Upper lobe of left lung (tissue), 6 donors: ENCODE measurements around the gene MTERF1. TPM values are rescaled to one million over a fixed set of nuclear protein-coding genes. Genes with fewer than 3 reads are reported as not detected.

ENCODE experiments used
- ATAC-seq, 2 donors: fragments of 200-7000 bp; cut with Tn5 transposase; one replicate each; pipeline ENCODE4 v1.9.1; 2022; ENCODE audit warnings: mild to moderate bottlenecking in 2 of 2, moderate library complexity in 2 of 2; ENCODE audit not compliant: low FRiP score in 2 of 2
- DNase-seq, 2 donors: peaks; one replicate each; pipeline ENCODE4 v3.0.0-alpha.2; 2019 to 2020
- H3K27ac ChIP-seq, 4 donors: fragments of 200-600 bp; sonication (generic); one replicate each; pipeline ENCODE4 v1.5.1; 2016 to 2019
- H3K27me3 ChIP-seq, 4 donors: fragments of 200-600 bp; sonication (generic); one replicate each; pipeline ENCODE4 v1.5.1; 2017 to 2019
- H3K36me3 ChIP-seq, 4 donors: fragments of 200-600 bp; sonication (generic); one replicate each; pipeline ENCODE4 v1.5.1; 2016 to 2019
- H3K4me1 ChIP-seq, 4 donors: fragments of 200-600 bp; sonication (generic); one replicate each; pipeline ENCODE4 v1.5.1; 2018 to 2019
- H3K4me3 ChIP-seq, 4 donors: fragments of 200-600 bp; sonication (generic); one replicate each; pipeline ENCODE4 v1.5.1; 2017 to 2019; ENCODE audit warnings: mild to moderate bottlenecking in 2 of 4, moderate library complexity in 1 of 4
- H3K9me3 ChIP-seq, 4 donors: fragments of 200-600 bp; sonication (generic); one replicate each; pipeline ENCODE4 v1.5.1; 2018 to 2019
- EP300 ChIP-seq, 4 donors: sonication (generic); formaldehyde crosslinking; IDR thresholded peaks; one replicate each; pipeline ENCODE4 v1.5.1; 2017; ENCODE audit warnings: antibody characterized with exemption in 4 of 4, control low read depth in 2 of 4
- POLR2A ChIP-seq, 4 donors: fragments of 450-650 bp; IDR thresholded peaks; one replicate each; pipeline ENCODE4 v1.5.1; 2016 to 2017; ENCODE audit warnings: antibody characterized with exemption in 4 of 4, mild to moderate bottlenecking in 2 of 4
- POLR2AphosphoS5 ChIP-seq, 2 donors: sonication (generic); formaldehyde crosslinking; IDR thresholded peaks; one replicate each; pipeline ENCODE4 v1.5.1; 2017; ENCODE audit warnings: antibody characterized with exemption in 2 of 2
- WGBS, 2 donors: methylation state at CpG; one replicate each; pipeline ENCODE4 v1.1.5; 2017 to 2018; 5-methylcytosine and 5-hydroxymethylcytosine counted together
- total RNA-seq, 6 donors: library from RNA; depleted of rRNA in 4 of 6; stranded (reverse); fragments of >200 nt in 4 of 6; gene quantifications; one replicate each; pipeline versions ENCODE4 v1.1.0 to v1.2.1, GENCODE V29; 2016 to 2021
- TF ChIP-seq, protein P1 (sequence below), 6 experiments: fragments of 450-650 bp in 4 of 6; fragments of 200-600 bp in 2 of 6; sonication (generic) in 2 of 6; IDR thresholded peaks; one replicate each; pipeline ENCODE4 v1.5.1; 2016 to 2019; ENCODE audit warnings: antibody characterized with exemption in 6 of 6
- donor health status: DM: no; HTN: no; CAD: no; lungs with moderate emphysema.
- donor health status: DM: no; HTN: yes; CAD: no; lungs with severe emphysema.

Gene MTERF1
- total RNA-seq, 6 donors from 2014 or later = 7.7 to 10.0 (median 8.8) TPM

DNA sequence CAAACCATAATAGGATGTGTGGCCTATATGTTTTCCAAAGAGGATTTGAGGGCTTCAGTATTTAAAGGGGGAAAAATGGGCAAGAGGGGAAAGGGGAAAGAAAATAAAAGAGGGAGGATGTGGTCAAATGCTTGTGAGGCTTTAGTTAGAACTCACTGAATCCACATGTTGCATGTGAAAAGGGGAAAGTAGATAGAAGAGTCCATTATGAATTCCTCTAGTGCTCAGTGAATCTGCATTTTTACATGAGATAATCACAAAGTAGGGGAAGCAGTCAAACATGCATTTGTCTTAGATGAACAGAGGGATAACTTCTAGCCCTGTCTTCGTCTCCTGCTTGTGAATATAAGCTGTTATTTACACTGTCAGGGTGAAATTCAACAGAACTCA lies 35.5 kb upstream of the MTERF1 start:
- Histone ChIP-seq H3K4me3 (no peak overlapping the region), H3K27me3 (no peaks in the 10 kb centered on the region), H3K4me1 (peaks cover 0 to 7% (median 0%) of the 10 kb centered on the region in 4 donors), H3K36me3 (no peaks in the 10 kb centered on the region), H3K9me3 (no peaks in the 10 kb centered on the region), H3K27ac (no peak overlapping the region)
- DNase-seq = no peak
- no peak for TF ChIP-seq POLR2A (IDR thresholded peaks at IDR 0.05)
- TF ChIP-seq POLR2AphosphoS5 (IDR thresholded peaks at IDR 0.05) = no peak
- TF ChIP-seq, protein P1, sequence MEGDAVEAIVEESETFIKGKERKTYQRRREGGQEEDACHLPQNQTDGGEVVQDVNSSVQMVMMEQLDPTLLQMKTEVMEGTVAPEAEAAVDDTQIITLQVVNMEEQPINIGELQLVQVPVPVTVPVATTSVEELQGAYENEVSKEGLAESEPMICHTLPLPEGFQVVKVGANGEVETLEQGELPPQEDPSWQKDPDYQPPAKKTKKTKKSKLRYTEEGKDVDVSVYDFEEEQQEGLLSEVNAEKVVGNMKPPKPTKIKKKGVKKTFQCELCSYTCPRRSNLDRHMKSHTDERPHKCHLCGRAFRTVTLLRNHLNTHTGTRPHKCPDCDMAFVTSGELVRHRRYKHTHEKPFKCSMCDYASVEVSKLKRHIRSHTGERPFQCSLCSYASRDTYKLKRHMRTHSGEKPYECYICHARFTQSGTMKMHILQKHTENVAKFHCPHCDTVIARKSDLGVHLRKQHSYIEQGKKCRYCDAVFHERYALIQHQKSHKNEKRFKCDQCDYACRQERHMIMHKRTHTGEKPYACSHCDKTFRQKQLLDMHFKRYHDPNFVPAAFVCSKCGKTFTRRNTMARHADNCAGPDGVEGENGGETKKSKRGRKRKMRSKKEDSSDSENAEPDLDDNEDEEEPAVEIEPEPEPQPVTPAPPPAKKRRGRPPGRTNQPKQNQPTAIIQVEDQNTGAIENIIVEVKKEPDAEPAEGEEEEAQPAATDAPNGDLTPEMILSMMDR (IDR thresholded peaks at IDR 0.05) = no peak
- TF ChIP-seq EP300 (IDR thresholded peaks at IDR 0.05) = no peak
- WGBS, 2 donors = 69 to 75% methylated on average over 1 of the region's 1 CpG
- ATAC-seq = no peak

DNA sequence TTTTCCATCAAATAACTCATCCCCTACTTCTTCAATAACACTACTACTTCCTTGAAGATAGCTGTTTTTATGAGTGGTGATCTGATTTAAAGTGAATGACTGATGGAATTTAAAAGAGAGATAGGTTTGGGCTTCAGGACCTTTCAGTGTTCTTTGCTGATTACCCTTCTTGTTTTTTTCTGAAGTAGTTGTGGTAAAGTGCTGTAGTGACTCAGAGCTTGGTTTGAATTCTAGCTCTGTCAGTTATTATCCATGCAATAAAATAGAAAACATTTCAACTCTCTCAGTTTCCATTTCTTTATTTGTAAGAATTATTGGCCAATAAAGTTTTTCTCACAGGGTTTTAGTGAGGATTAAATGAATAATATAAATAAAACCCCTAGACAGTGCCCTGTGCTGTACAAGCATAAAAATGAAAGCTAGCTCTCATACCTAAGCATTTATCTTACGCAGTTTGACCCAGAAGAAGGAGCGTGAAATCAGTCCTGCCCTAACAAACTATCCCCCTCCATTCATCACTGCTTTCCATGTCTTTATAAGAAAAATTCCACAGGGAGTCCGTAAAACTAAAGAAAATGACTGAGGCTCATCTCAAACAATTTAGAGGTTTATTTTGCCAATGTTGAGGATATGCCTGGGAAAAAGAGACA lies 35.0 kb upstream of the MTERF1 start:
- Histone ChIP-seq H3K4me3 (no peak overlapping the region), H3K4me1 (peaks cover 0 to 7% (median 0%) of the 10 kb centered on the region in 4 donors), H3K27ac (no peak overlapping the region), H3K27me3 (no peaks in the 10 kb centered on the region), H3K36me3 (no peaks in the 10 kb centered on the region), H3K9me3 (no peaks in the 10 kb centered on the region)
- 96 to 97% methylated on average over 3 of the region's 3 CpGs for WGBS, 2 donors
- no peak for TF ChIP-seq POLR2AphosphoS5 (IDR thresholded peaks at IDR 0.05)
- TF ChIP-seq EP300 (IDR thresholded peaks at IDR 0.05) = no peak
- TF ChIP-seq, protein P1 (IDR thresholded peaks at IDR 0.05) = no peak
- ATAC-seq (no peak), DNase-seq (no peak)

DNA sequence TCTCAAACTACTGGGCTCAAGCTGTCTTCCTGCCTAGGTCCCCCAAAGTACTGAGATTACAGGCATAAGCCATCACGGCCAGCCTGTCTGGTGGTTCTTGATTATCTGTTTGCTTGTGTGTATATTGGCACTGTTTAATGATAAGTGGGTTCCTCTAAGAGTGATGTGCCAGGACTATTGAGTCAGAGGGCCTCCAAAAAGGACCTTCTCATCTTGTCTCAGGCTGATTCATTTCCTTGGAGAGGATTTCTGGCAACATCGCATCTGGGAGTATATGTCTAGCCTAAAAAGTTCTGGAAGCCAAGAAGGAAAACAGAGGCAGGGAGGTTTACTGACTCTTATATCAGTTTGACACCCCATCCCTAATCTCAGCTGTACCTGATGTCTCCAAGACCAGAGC lies 33.1 kb upstream of the MTERF1 start:
- TF ChIP-seq EP300 (IDR thresholded peaks at IDR 0.05) (no peak), POLR2AphosphoS5 (IDR thresholded peaks at IDR 0.05) (no peak), POLR2A (IDR thresholded peaks at IDR 0.05) (no peak)
- TF ChIP-seq, protein P1 (IDR thresholded peaks at IDR 0.05) = no peak
- Histone ChIP-seq H3K4me1 (peaks cover 0 to 7% (median 0%) of the 10 kb centered on the region in 4 donors), H3K27ac (no peak overlapping the region), H3K9me3 (no peaks in the 10 kb centered on the region), H3K4me3 (no peak overlapping the region), H3K36me3 (no peaks in the 10 kb centered on the region), H3K27me3 (no peaks in the 10 kb centered on the region)
- ATAC-seq (peak in 1 of 2 donors; percentile 87), DNase-seq (no peak)
- WGBS, 2 donors = 82 to 85% methylated on average over 1 to 2 of the region's 2 CpGs

DNA sequence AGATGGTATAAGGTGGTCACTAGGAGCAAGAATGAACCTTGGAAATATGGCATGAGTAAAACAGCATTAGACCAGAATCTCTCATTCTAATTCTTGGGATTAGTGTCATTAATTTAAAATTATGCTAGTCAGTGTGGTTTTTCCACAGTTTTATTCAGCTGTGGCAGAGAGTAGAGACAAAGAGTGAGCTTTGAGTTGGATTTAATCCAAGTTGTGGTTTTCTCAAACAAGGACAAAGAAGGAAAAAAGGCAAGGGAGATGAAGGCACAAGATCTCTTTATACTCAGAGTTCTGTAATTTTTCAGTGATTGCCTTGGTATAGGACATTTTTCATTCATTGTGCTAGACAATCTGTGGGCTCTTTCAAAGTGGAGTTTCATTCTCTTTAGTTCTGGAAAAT lies 32.0 kb upstream of the MTERF1 start:
- H3K27ac ChIP-seq = peak overlapping the region in 1 of 4 donors; percentile 2
- no peak for ATAC-seq
- no peaks in the 10 kb centered on the region for H3K27me3 ChIP-seq

More for the DNA sequence above, 32.0 kb upstream of the MTERF1 start:
- peaks cover 0 to 7% (median 0%) of the 10 kb centered on the region in 4 donors for H3K4me1 ChIP-seq
- no peaks in the 10 kb centered on the region for H3K36me3 ChIP-seq
- no peak overlapping the region for H3K4me3 ChIP-seq
- no peaks in the 10 kb centered on the region for H3K9me3 ChIP-seq
- TF ChIP-seq, protein P1 (IDR thresholded peaks at IDR 0.05) = no peak
- TF ChIP-seq POLR2AphosphoS5 (IDR thresholded peaks at IDR 0.05) (no peak), POLR2A (IDR thresholded peaks at IDR 0.05) (no peak)
- no peak for DNase-seq
